Natural killer cell treated with Interleukin-12 subunit alpha and Interleukin-12 subunit beta and Interleukin-15 and Interleukin-18, amount 100 ng/mL, for 72 hours (primary cell): ENCODE data around the gene MYO1E. TPM values are rescaled to one million over a fixed set of nuclear protein-coding genes. Genes with fewer than 3 reads are reported as not detected.
A peak's percentile ranks its signal among the peaks of the same experiment; 100 is the strongest.
"Not testable (repeated sequence)": the region's sequence is repeated elsewhere in the genome, so short reads cannot be mapped to it uniquely, and the experiment has no call there.

Experiments
- ATAC-seq, 2 donors: fragments of 150-1000 bp; cut with Tn5 transposase in 1 of 2; sonication (Bioruptor Pico), chemical (Tn5 transposase) in 1 of 2; 2 replicates each; pipeline ENCODE4 v1.10.0; 2021
- DNase-seq: peaks from one replicate; pipeline ENCODE4 v3.0.0; 2022; ENCODE audit warnings: low spot score
- H3K27ac Mint-ChIP-seq, 2 donors: 1 replicate in 1 of 2; 2 replicates in 1 of 2; pipeline ENCODE4 v1.8.0; 2022; ENCODE audit warnings: mixed read lengths in 2 of 2, mild to moderate bottlenecking in 1 of 2, moderate library complexity in 1 of 2
- H3K27me3 Mint-ChIP-seq, 2 donors: 1 replicate in 1 of 2; 2 replicates in 1 of 2; pipeline ENCODE4 v1.8.0; 2022; ENCODE audit warnings: mixed read lengths in 2 of 2
- H3K36me3 Mint-ChIP-seq: one replicate; pipeline ENCODE4 v1.8.0; 2022; ENCODE audit warnings: mixed read lengths
- H3K4me1 Mint-ChIP-seq, 2 donors: 1 replicate in 1 of 2; 2 replicates in 1 of 2; pipeline ENCODE4 v1.8.0; 2022; ENCODE audit warnings: low read depth in 2 of 2, mixed read lengths in 2 of 2, mild to moderate bottlenecking in 1 of 2
- H3K4me3 Mint-ChIP-seq: one replicate; pipeline ENCODE4 v1.8.0; 2022; ENCODE audit warnings: mixed read lengths
- H3K9me3 Mint-ChIP-seq: 2 replicates; pipeline ENCODE4 v1.8.0; 2022; ENCODE audit warnings: mixed read lengths
- total RNA-seq, 2 donors: library from RNA; stranded (reverse); gene quantifications; one replicate each; pipeline ENCODE4 v1.2.3, GENCODE V29; 2022

Gene MYO1E
- total RNA-seq, 2 donors from 2014 or later: 3.7 to 20.0 TPM

DNA sequence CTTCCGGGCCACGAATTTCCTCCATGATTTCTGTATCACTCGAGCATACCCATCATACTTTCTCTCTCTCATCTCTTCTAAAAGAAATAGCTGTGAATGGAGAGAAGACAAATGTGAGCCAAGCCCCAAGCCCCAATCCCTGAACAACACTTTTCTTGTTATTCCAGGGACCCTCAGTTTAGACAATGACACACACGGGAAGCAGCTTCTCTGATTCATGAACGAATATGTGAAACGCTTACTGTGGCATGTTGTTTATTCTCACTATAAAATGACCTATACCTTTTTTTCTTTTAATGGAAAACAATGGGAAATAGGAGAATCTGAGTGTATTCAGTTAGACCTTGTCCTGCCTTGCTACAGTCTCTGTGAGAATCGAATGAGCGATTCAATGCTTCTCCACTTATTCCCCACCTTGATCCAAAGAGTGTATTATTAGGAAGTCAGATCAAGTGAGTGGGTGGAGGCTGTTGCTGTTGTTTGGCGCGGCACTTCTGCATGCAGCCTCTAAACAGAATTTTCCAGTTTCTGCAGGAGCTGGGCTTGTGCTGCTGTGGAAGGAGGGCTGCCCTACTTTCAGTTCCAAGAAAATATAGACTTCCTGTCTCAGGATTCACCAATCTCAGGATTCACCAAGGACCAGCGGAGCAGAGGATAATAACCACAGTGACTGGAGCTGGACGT, 198.4 kb downstream of the MYO1E start:
- Mint-ChIP-seq H3K9me3 (no peaks in the 10 kb centered on the region), H3K36me3 (no peaks in the 10 kb centered on the region), H3K4me1 (peaks cover 8 to 13% of the 10 kb centered on the region in 2 donors), H3K27me3 (peaks cover 12 to 27% of the 10 kb centered on the region in 2 donors), H3K27ac (no peak overlapping the region), H3K4me3 (no peak overlapping the region)
- no peak for ATAC-seq
- DNase-seq: no peak

DNA sequence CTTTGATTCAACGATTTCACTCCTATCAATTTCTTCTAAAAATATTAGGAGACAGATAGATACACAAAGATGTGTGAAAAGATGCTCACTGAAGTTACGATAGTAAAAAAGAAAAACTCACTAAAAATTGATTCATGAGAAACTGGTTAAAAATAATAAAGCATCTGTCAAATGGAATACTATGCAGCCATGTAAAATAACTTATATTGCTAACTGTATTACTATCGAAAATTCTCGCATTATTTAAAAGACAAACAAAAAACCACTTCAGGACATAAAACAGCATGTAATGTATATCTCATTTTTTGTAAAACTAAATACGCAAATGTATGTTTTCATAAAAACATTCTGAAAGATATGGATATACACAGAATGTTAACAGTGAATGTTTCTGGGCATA, 199.5 kb downstream of the MYO1E start:
- no peaks in the 10 kb centered on the region for H3K36me3 Mint-ChIP-seq

DNA sequence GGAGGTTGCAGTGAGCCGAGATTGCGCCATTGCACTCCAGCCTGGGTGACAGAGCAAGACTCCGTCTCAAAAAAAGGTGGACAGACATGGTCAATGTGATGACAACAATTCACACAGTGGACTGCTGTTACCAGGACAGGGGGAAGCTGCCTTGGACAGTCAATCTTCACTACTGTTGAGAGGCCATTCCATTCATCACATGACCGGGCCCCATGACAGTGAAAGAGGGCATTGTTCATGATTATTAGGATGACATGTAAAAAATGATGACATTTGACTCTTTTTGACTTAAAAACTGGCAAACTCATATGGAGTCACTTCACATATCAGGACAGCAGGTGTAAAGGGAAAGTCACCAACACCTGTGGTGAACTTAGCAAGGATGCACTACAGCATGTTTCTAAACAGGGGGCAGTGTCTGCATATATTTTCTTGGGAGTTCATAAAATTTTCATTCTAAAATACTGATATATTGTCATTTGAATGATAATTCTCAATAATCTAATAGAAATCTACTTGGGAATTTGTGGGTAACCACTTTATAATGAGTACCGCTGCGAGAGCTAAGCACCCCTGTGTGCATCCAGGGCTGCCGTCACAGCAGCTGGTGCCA, 200.3 kb downstream of the MYO1E start:
- no peak overlapping the region for H3K27ac Mint-ChIP-seq
- ATAC-seq: no peak
- H3K36me3 Mint-ChIP-seq: no peaks in the 10 kb centered on the region
- no peaks in the 10 kb centered on the region for H3K9me3 Mint-ChIP-seq
- H3K4me3 Mint-ChIP-seq: no peak overlapping the region
- no peak for DNase-seq
- peaks cover 4 to 17% of the 10 kb centered on the region in 2 donors for H3K27me3 Mint-ChIP-seq
- peaks cover 9 to 15% of the 10 kb centered on the region in 2 donors for H3K4me1 Mint-ChIP-seq

More for the DNA sequence above, 199.5 kb downstream of the MYO1E start:
- Mint-ChIP-seq H3K9me3 (no peaks in the 10 kb centered on the region), H3K4me1 (peaks cover 9 to 15% of the 10 kb centered on the region in 2 donors), H3K4me3 (no peak overlapping the region), H3K27me3 (peaks cover 9 to 25% of the 10 kb centered on the region in 2 donors), H3K27ac (no peak overlapping the region)
- ATAC-seq: no peak
- DNase-seq: no peak

DNA sequence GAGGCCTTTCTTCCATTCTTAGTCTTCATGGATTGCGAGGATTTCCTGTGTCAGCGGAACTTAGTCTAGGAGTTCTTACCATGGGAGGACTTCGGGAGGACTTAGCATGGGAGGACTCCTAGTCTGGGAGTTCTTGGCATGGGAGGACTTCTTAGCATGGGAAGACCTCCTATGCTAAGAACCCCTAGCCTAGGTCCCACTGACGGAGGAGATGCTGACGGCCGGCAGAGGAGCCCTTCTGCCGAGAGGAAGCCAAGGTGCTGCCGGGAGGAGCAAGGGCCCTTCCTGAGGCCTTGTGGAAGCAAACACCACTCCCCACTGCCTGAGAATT, 201.6 kb downstream of the MYO1E start:
- Mint-ChIP-seq H3K27ac (no peak overlapping the region), H3K9me3 (no peaks in the 10 kb centered on the region), H3K36me3 (no peaks in the 10 kb centered on the region), H3K27me3 (peaks cover 4 to 8% of the 10 kb centered on the region in 2 donors), H3K4me3 (no peak overlapping the region), H3K4me1 (peaks cover 9 to 15% of the 10 kb centered on the region in 2 donors)
- no peak for ATAC-seq
- DNase-seq: no peak

DNA sequence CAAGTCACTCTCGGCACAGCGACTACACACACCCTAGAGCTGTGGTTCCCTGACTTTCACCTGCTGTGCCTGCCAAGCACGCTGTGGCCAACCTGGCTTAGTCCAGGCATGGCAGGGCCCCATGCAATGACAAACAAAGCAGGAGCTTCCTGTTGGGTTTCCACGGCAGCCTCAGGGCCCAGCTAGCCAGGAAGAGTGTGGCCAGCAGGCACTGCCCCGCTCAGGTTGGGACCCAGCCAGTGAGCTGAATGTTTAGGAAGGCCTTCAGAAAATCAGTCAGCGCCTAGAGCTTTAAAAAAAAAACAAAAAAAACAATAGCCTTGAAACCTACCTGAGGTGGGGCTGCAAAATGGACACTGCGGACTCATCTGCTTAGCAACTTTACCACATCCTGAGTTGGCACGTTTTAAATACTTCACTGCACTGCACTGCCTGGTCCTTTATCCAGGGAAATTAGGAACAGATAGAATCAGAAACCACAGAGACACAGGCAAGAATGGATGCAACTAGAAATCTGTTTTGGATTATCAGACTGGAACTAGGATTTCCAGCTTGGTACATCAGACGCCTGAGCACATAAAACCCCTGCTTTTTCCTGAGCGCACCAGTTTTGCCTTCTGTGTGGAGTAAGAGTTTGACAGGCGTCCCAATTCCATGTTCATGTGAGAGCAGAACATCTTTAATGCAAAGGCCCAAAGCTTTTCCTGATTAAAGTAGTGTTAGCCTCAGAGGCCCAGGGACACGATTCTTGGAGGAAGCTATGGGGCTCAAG, 202.2 kb downstream of the MYO1E start:
- Mint-ChIP-seq H3K9me3 (no peaks in the 10 kb centered on the region), H3K4me3 (no peak overlapping the region), H3K36me3 (no peaks in the 10 kb centered on the region), H3K27ac (no peak overlapping the region), H3K27me3 (peaks cover 2 to 5% of the 10 kb centered on the region in 2 donors), H3K4me1 (peaks cover 9 to 15% of the 10 kb centered on the region in 2 donors)
- DNase-seq (no peak), ATAC-seq (peak; percentile 31 to 48)

DNA sequence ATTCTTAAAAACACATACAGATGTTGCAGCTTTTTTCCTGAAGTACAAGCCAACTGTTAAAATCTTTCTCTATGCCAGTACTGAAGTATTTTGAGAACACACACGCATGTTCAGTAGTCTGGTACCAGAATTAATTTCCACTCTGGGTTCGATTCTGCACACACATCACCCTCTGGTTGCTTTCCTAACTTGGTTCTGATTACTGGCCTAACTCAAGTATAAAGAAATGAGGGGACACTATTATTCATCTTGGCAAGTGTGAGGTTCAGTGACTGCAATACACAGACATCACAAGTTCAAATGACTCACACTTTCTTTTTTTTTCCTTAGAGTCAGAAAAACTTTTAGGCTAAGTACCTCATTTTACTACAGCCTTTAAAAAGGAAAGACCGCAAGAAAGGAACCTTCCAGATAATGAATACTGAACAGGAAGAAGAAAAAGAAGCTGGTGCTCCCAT, 203.4 kb downstream of the MYO1E start:
- DNase-seq (no peak), ATAC-seq (no peak)
- peaks cover 0 to 2% of the 10 kb centered on the region in 2 donors for H3K27me3 Mint-ChIP-seq
- H3K36me3 Mint-ChIP-seq: no peaks in the 10 kb centered on the region
- H3K4me3 Mint-ChIP-seq: no peak overlapping the region
- H3K9me3 Mint-ChIP-seq: no peaks in the 10 kb centered on the region
- peaks cover 9 to 15% of the 10 kb centered on the region in 2 donors for H3K4me1 Mint-ChIP-seq
- peak overlapping the region in 1 of 2 donors; percentile 71 for H3K27ac Mint-ChIP-seq

DNA sequence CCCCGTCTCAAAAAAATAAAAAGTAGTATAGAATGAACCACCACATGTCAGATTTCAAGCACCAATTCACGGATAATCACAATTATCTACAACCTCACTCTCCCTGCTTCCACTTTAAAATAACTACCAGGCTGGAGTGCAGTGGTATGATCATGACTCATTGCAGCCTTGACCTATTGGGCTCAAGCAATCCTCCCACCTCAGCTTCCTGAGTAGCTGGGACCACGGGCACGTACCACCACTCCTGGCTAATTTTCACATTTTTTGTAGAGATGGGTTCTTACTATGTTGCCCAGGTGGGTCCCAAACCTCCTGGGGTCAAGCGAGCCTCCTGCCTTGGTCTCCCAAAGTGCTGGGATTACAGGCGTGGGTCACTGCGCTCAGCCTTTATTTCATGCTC, 204.1 kb downstream of the MYO1E start:
- no peaks in the 10 kb centered on the region for H3K27me3 Mint-ChIP-seq
- DNase-seq (no peak), ATAC-seq (no peak)
- peaks cover 9 to 15% of the 10 kb centered on the region in 2 donors for H3K4me1 Mint-ChIP-seq
- H3K4me3 Mint-ChIP-seq: no peak overlapping the region
- H3K27ac Mint-ChIP-seq: no peak overlapping the region
- no peaks in the 10 kb centered on the region for H3K36me3 Mint-ChIP-seq
- no peaks in the 10 kb centered on the region for H3K9me3 Mint-ChIP-seq

DNA sequence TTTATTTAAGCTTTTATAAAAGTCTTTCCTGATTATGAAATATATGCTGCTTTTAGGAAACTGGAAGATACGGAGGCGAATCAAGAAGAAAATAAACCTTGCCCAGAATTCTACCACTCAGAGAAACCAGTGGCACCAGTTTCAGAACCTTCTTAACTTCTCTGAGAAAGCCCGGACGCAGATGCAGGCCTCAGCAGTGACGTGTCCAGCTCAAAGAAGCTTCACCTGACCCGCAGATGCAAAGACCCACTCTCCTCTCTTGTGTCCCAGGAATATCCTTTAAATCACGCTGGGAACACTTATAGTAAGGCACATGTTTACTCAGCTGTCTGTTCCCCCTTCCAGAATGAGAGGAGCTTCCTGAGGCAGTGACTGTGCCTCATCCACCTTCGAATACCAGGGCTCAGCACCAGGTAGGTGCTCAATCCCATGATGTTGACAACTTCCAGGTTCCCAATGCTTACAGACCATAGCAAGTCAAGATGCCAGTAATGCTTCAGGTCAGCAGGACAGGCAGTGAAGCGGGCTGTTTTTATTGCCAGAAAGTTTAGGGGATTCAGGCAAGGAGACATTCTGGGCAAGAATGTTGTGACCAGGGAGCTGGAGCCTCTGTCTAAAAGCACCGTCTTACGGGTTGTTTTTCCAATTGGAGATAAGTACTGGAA, 205.9 kb downstream of the MYO1E start:
- DNase-seq: no peak
- no peaks in the 10 kb centered on the region for H3K9me3 Mint-ChIP-seq
- H3K36me3 Mint-ChIP-seq: no peaks in the 10 kb centered on the region
- H3K4me1 Mint-ChIP-seq: peaks cover 9 to 15% of the 10 kb centered on the region in 2 donors
- no peaks in the 10 kb centered on the region for H3K27me3 Mint-ChIP-seq
- H3K27ac Mint-ChIP-seq: no peak overlapping the region
- no peak overlapping the region for H3K4me3 Mint-ChIP-seq
- ATAC-seq: no peak

DNA sequence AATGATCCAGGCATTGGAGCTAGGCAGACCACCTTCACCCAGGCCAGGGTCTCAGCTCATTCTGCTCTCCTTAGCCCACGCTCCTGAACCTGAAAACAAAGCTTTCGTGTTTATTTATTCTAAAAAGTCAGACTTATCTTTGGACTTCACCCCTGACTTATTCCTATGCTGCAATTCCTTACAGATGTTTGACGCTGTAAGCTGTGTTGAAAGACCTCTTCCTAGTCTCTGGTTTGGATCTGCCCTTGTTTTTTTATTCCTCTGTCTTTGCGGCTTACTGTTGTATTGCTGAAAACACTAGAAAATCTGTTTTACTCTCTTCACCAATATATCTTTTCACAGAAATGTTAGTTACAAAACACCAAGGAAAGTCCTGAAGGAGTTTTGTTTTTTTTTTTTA, 206.5 kb downstream of the MYO1E start:
- no peak overlapping the region for H3K27ac Mint-ChIP-seq
- no peak for DNase-seq
- H3K4me3 Mint-ChIP-seq: no peak overlapping the region
- no peaks in the 10 kb centered on the region for H3K36me3 Mint-ChIP-seq
- ATAC-seq: no peak
- peaks cover 9 to 15% of the 10 kb centered on the region in 2 donors for H3K4me1 Mint-ChIP-seq
- H3K9me3 Mint-ChIP-seq: no peaks in the 10 kb centered on the region
- H3K27me3 Mint-ChIP-seq: no peaks in the 10 kb centered on the region

DNA sequence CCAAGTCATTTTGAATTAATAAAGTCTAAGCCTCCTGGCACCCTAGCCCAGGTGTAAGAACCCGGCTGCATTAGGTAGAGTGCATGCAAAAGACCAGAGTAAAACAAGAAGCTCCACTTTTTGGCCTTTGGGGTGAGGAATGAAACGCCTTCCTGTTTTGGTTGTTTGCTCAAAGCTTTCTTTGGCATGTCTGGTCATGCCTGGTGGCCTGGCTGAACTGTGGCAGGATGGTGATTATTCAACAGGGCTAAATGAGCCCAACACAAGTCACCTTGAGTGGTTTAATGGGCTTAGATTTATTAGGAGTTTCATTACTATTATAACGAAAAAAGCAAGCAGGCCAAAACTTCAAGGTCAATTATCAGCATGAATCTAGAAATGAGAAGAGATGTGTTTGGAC, 206.9 kb downstream of the MYO1E start:
- Mint-ChIP-seq H3K4me1 (peaks cover 9 to 13% of the 10 kb centered on the region in 2 donors), H3K36me3 (no peaks in the 10 kb centered on the region), H3K4me3 (no peak overlapping the region), H3K27ac (no peak overlapping the region), H3K27me3 (no peaks in the 10 kb centered on the region), H3K9me3 (no peaks in the 10 kb centered on the region)
- no peak for DNase-seq
- no peak for ATAC-seq

DNA sequence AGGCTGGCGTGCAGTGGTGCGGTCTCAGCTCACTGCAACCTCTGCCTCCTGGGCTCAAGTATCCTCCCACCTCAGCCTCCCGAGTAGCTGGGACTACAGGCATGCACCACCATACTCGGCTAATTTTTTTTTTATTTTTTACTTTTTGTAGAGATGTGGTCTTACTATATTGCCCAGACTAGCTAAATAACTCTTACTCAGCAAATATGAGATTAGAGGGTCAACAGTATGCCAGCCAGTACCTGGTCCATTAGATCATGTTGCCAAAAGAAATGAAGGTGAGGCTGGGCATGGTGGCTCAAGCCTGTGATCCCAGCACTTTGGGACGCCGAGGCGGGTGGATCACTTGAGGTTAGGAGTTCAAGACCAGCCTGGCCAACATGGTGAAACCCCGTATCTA, 210.6 kb downstream of the MYO1E start:
- not testable (repeated sequence) for H3K4me1 Mint-ChIP-seq, ATAC-seq, H3K27me3 Mint-ChIP-seq, H3K36me3 Mint-ChIP-seq, H3K27ac Mint-ChIP-seq, H3K4me3 Mint-ChIP-seq, H3K9me3 Mint-ChIP-seq, DNase-seq

DNA sequence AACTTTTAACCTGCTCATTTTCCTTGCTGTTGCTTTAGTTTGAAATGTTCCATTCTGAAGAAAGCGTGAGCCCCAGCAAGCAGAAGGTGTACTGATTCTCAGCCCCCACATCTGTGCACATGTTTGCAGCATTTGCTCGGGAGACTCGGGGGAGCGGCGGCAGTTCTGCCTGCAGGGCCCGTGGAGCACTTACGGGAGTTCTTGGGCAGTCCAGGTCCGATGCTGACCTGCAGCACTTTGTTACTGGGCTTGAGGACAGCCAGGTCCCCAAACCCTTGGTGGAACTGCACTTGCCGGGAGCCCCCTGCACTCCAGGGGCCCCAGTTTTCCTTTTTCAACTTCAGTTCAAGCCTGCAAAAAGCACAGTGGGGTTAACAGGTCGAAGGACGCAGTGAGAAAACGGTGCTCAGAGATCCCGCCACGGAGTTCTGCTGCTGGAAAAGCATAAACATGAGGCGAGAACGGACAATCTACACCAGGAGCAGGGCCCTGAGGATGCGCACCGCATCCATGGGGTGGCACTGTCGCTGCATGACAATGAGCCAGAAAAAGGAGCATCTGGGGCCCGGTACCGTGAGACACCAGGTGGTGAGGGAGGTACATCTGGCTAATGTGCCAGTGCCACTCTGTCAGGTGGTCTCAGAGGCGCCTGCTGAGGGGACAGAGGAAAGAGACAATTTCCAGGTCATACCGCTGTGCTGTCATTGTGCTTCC, 211.6 kb downstream of the MYO1E start:
- no peak for ATAC-seq
- H3K4me1 Mint-ChIP-seq: no peaks in the 10 kb centered on the region
- DNase-seq: no peak
- no peaks in the 10 kb centered on the region for H3K27me3 Mint-ChIP-seq
- no peaks in the 10 kb centered on the region for H3K9me3 Mint-ChIP-seq
- no peak overlapping the region for H3K27ac Mint-ChIP-seq
- H3K4me3 Mint-ChIP-seq: no peak overlapping the region
- no peaks in the 10 kb centered on the region for H3K36me3 Mint-ChIP-seq

DNA sequence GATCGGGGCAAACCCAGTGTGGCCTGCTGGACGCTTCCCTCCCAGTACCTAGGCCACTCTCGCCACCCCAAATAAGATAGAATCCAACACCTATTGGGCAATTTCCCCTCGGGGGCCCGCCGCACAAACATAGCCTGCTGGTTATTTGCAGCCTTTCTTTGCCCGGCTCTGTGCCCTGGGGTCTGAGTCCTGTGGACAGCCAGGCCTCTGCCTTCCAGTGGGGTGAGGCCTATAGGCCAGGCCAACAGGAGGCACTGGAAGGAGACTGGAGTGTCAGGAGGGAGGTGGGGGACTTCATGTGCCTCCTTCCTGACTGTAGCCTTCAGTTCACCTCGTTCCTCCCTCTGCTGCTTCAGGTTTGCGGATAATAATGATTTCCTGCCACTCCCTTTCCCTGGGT, 213.5 kb downstream of the MYO1E start:
- no peak overlapping the region for H3K4me3 Mint-ChIP-seq
- H3K36me3 Mint-ChIP-seq: no peaks in the 10 kb centered on the region
- H3K9me3 Mint-ChIP-seq: no peaks in the 10 kb centered on the region
- H3K4me1 Mint-ChIP-seq: no peaks in the 10 kb centered on the region
- no peak for DNase-seq
- no peak for ATAC-seq
- no peak overlapping the region for H3K27ac Mint-ChIP-seq
- no peaks in the 10 kb centered on the region for H3K27me3 Mint-ChIP-seq
